Loucy (cell line): ENCODE data around the gene MAGEB6.

Experiments used
- H2AFZ ChIP-seq: fragments of 200-600 bp; sonication (generic); 2 replicates; pipeline ENCODE4 v1.6.0; 2016; ENCODE audit warnings: antibody characterized with exemption, mild to moderate bottlenecking, low read length, moderate library complexity
- H3F3A ChIP-seq: fragments of 200-600 bp; 2 replicates; pipeline ENCODE4 v1.6.0; 2016; ENCODE audit warnings: antibody characterized with exemption, low read depth, mild to moderate bottlenecking
- H3K27me3 ChIP-seq: fragments of 200-600 bp; sonication (generic); 2 replicates; pipeline ENCODE4 v1.6.1; 2014; ENCODE audit warnings: low read length, mild to moderate bottlenecking; ENCODE audit not compliant: insufficient read depth, poor library complexity, severe bottlenecking
- H3K36me3 ChIP-seq: fragments of 200-600 bp; sonication (generic); 2 replicates; pipeline ENCODE4 v1.6.1; 2016; ENCODE audit warnings: low read length; ENCODE audit not compliant: insufficient read depth
- H3K4me1 ChIP-seq: fragments of 200-600 bp; sonication (generic); 2 replicates; pipeline ENCODE4 v1.5.1; 2014; ENCODE audit warnings: low read length, mild to moderate bottlenecking; ENCODE audit not compliant: insufficient read depth, poor library complexity, severe bottlenecking
- H3K4me2 ChIP-seq: fragments of 200-600 bp; sonication (generic); 2 replicates; pipeline ENCODE4 v1.6.0; 2014; ENCODE audit warnings: antibody characterized with exemption, low read length, low read depth, mild to moderate bottlenecking; ENCODE audit not compliant: poor library complexity, severe bottlenecking
- H3K4me3 ChIP-seq: fragments of 200-600 bp; sonication (generic); 2 replicates; pipeline ENCODE4 v1.5.1; 2014; ENCODE audit warnings: low read length, mild to moderate bottlenecking, mixed read lengths; ENCODE audit not compliant: poor library complexity, severe bottlenecking
- H3K79me2 ChIP-seq: fragments of 200-600 bp; sonication (generic); 2 replicates; pipeline ENCODE4 v1.6.1; 2014; ENCODE audit warnings: low read length; ENCODE audit not compliant: insufficient read depth
- H3K9ac ChIP-seq: fragments of 200-600 bp; sonication (generic); 2 replicates; pipeline ENCODE4 v1.6.0; 2014; ENCODE audit warnings: mild to moderate bottlenecking, low read depth, low read length, moderate library complexity; ENCODE audit not compliant: poor library complexity, severe bottlenecking
- H3K9me2 ChIP-seq: fragments of 200-600 bp; sonication (generic); replicated peaks from 2 replicates; pipeline ENCODE4 v1.6.1; 2016; ENCODE audit warnings: low read depth, low read length, mixed read lengths
- H3K9me3 ChIP-seq: fragments of 200-600 bp; sonication (generic); 2 replicates; pipeline ENCODE4 v1.6.1; 2014; ENCODE audit warnings: mild to moderate bottlenecking, antibody characterized with exemption, low read length, low read depth; ENCODE audit not compliant: insufficient read depth
- H4K20me1 ChIP-seq: fragments of 200-600 bp; sonication (generic); 2 replicates; pipeline ENCODE4 v1.6.0; 2014; ENCODE audit warnings: antibody characterized with exemption, low read length, mild to moderate bottlenecking; ENCODE audit not compliant: insufficient read depth, poor library complexity, severe bottlenecking
- CTCF ChIP-seq: fragments of 200-600 bp; sonication (generic); conservative IDR thresholded peaks from 2 replicates; pipeline ENCODE4 v1.5.1; 2014; ENCODE audit warnings: mild to moderate bottlenecking, antibody characterized with exemption, low read length
- EZH2phosphoT487 ChIP-seq: fragments of 200-600 bp; IDR thresholded peaks from 2 replicates; pipeline ENCODE4 v1.6.1; 2018; ENCODE audit warnings: antibody characterized with exemption, mild to moderate bottlenecking, moderate library complexity, borderline replicate concordance

Gene MAGEB6, protein sequence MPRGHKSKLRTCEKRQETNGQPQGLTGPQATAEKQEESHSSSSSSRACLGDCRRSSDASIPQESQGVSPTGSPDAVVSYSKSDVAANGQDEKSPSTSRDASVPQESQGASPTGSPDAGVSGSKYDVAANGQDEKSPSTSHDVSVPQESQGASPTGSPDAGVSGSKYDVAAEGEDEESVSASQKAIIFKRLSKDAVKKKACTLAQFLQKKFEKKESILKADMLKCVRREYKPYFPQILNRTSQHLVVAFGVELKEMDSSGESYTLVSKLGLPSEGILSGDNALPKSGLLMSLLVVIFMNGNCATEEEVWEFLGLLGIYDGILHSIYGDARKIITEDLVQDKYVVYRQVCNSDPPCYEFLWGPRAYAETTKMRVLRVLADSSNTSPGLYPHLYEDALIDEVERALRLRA

GRCh38 chrX:26192204-26192603 is at the start of gene MAGEB6:
Gene MAGEB6, plus strand, starts transcription at chrX:26192440. Its CDS starts 1,407 bp downstream, at chrX:26193847.
- Histone ChIP-seq H3K36me3 (no peaks in the 10 kb centered on the region), H3K9ac (no peak within 1 kb of the TSS), H3K4me3 (no peak within 1 kb of the TSS), H4K20me1 (no peaks in the 10 kb centered on the region), H3K79me2 (no peaks in the 10 kb centered on the region), H3K27me3 (no peaks in the 10 kb centered on the region), H3K4me1 (no peaks in the 10 kb centered on the region), H3K9me3 (no peaks in the 10 kb centered on the region), H3F3A (no peaks in the 10 kb centered on the region), H2AFZ (no peak within 1 kb of the TSS), H3K9me2 (no peaks in the 10 kb centered on the region), H3K4me2 (no peak within 1 kb of the TSS)
- TF ChIP-seq CTCF (no peak), EZH2phosphoT487 (no peak)

DNA sequence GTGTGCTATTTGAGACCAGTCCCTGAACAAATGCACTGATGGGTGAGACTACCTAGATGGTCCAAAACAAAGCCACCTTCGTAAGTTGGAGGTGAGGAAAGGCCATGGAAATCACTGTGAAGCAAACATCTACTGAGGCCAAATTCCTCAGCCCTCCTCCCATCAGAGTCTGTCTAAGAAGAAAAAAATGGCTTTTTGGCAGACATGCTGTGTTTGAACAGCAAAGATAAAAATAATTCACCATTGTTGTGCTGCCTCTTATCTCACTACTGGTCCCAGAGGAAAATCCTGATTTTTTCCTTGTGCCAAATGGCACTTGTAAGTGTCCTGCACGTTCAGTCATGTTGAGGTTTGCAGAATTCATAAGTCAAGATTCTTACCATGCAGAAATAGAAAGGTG is 46.2 kb upstream of the MAGEB6 start:
- Histone ChIP-seq H3K36me3 (no peaks in the 10 kb centered on the region), H3K4me1 (no peaks in the 10 kb centered on the region), H3F3A (no peaks in the 10 kb centered on the region), H3K9ac (no peak overlapping the region), H3K79me2 (no peaks in the 10 kb centered on the region), H3K4me2 (no peak overlapping the region), H3K9me2 (no peaks in the 10 kb centered on the region), H4K20me1 (no peaks in the 10 kb centered on the region), H3K9me3 (no peaks in the 10 kb centered on the region), H3K4me3 (no peak overlapping the region), H3K27me3 (no peaks in the 10 kb centered on the region), H2AFZ (no peak overlapping the region)
- TF ChIP-seq CTCF (no peak), EZH2phosphoT487 (no peak)

DNA sequence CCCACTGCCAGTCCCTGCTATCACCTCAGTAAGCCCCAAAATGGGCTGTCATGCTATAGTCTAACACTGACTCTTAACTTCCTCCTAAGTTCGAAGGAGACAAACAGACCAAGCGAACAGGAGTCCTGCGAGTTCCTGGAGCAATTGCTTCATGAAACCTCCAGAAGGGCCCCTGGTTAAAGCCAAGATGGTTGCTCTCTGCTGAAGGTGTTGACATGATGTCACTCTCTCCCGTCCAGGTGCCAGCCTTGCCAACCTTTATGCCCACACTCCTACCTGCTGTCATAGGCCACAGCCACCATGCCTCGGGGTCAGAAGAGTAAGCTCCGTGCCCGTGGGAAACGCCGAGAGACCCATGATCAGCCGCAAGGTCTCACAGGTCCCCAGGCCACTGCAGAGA is 31.9 kb upstream of the MAGEB6 start, which contains the start of gene MAGEB6B:
Gene MAGEB6B (plus strand): TSS at position 301 of the 400 bp plus-strand sequence. CDS start 0 bp downstream, at position 301.
- H3K9ac ChIP-seq: no peak within 1 kb of the TSS
- H3K36me3 ChIP-seq: no peaks in the 10 kb centered on the region
- H3K27me3 ChIP-seq: no peaks in the 10 kb centered on the region

More for the DNA sequence above, 31.9 kb upstream of the MAGEB6 start, which contains the start of gene MAGEB6B:
- H3F3A ChIP-seq: no peaks in the 10 kb centered on the region
- H3K4me2 ChIP-seq: no peak within 1 kb of the TSS
- H3K9me2 ChIP-seq: no peaks in the 10 kb centered on the region
- no peaks in the 10 kb centered on the region for H3K4me1 ChIP-seq
- TF ChIP-seq EZH2phosphoT487 (no peak), CTCF (no peak)
- no peak within 1 kb of the TSS for H3K4me3 ChIP-seq
- H2AFZ ChIP-seq: no peak within 1 kb of the TSS
- no peaks in the 10 kb centered on the region for H3K79me2 ChIP-seq
- H3K9me3 ChIP-seq: no peaks in the 10 kb centered on the region
- H4K20me1 ChIP-seq: no peaks in the 10 kb centered on the region
